ENCODE results near the gene CFAP74. TPM values are rescaled to one million over a fixed set of nuclear protein-coding genes. Genes with fewer than 3 reads are reported as not detected.
A peak's percentile ranks its signal among the peaks of the same experiment; 100 is the strongest.

The CFAP74 gene
- total and polyA plus RNA-seq, 2 of the 13 experiments (the other 11 are each of a cell fraction or from before 2014, with no cell fraction given), result 0.27 to 0.62 TPM

- peaks cover 86% of the 10 kb centered on the region for H4K20me1 ChIP-seq (ENCODE audit: insufficient read depth, low read length)
- no TSS peak for BruUV-seq (replicated peaks)
- no peak overlapping the region for H3K9ac ChIP-seq (ENCODE audit: insufficient read depth, low read depth, low read length)
- in situ Hi-C loops (cut with HindIII; ENCODE audit: extremely low pct_ligation_motif_present, low pct_unique_long_range_greater_than_20kb), result no loop called here
- FAIRE-seq (no peak), DNase-seq (ENCODE audit: low spot score) (no peak), ATAC-seq (no peak)
- TF ChIP-seq KLF13 (CRISPR knock-in tag; IDR thresholded peaks at IDR 0.05) (no peak), NPAS2 (CRISPR knock-in tag; IDR thresholded peaks at IDR 0.05; ENCODE audit: borderline replicate concordance) (no peak), ZNF616 (CRISPR knock-in tag; IDR thresholded peaks at IDR 0.05; ENCODE audit: low read depth) (no peak)
- intact Hi-C loops (cut with micrococcal nuclease; ENCODE audit: unreplicated experiment), result no loop called here
- POLR2A ChIA-PET, result no interaction called here
- peaks cover 88% of the 10 kb centered on the region for H3K79me2 ChIP-seq (ENCODE audit: insufficient read depth, low read length)
- CTCF ChIA-PET (ENCODE audit: low intra/inter-chr PET ratio, low total read pairs), result no interaction called here
- no peak overlapping the region for H2AFZ ChIP-seq (ENCODE audit: low read length)
- peaks cover 60% of the 10 kb centered on the region for H3K4me1 ChIP-seq (ENCODE audit: insufficient read depth, low read length)
- no peaks in the 10 kb centered on the region for H3K27me3 ChIP-seq (ENCODE audit: control insufficient read depth in 1 of 2, insufficient read depth in 2 of 2, low read length in 2 of 2)
- 97% methylated on average over 5 of the region's 5 CpGs for WGBS (ENCODE audit: low lambda C conversion rate)
- no peak overlapping the region for H3K27ac ChIP-seq (ENCODE audit: extremely low read length, insufficient read depth, low read length)
- H3K9me3 ChIP-seq (ENCODE audit: low read length), result no peaks in the 10 kb centered on the region
- peaks cover 13 to 25% of the 10 kb centered on the region in 2 experiments for H3K36me3 ChIP-seq (replicated peaks in 1 of 2; ENCODE audit: control insufficient read depth in 1 of 2, insufficient read depth in 2 of 2, low read length in 2 of 2)
- no peak overlapping the region for H3K4me2 ChIP-seq (ENCODE audit: low read depth, low read length)
- no peak overlapping the region for H3K4me3 ChIP-seq (replicated peaks in 1 of 3; ENCODE audit: insufficient read depth in 1 of 3, low read depth in 2 of 3, low read length in 3 of 3)
Observed at GRCh38 chr1:1879942-1880341, 123.6 kb downstream of the CFAP74 start.

- WGBS (ENCODE audit: low lambda C conversion rate), result 93% methylated on average over 5 of the region's 5 CpGs
- no peak for ATAC-seq
- Histone ChIP-seq H2AFZ (ENCODE audit: low read length) (no peak overlapping the region), H3K4me3 (replicated peaks in 1 of 3; ENCODE audit: insufficient read depth in 1 of 3, low read depth in 2 of 3, low read length in 3 of 3) (no peak overlapping the region), H3K4me2 (ENCODE audit: low read depth, low read length) (no peak overlapping the region), H3K79me2 (ENCODE audit: insufficient read depth, low read length) (peaks cover 90% of the 10 kb centered on the region), H4K20me1 (ENCODE audit: insufficient read depth, low read length) (peaks cover 87% of the 10 kb centered on the region), H3K36me3 (replicated peaks in 1 of 2; ENCODE audit: control insufficient read depth in 1 of 2, insufficient read depth in 2 of 2, low read length in 2 of 2) (peaks cover 20 to 36% of the 10 kb centered on the region in 2 experiments), H3K9ac (ENCODE audit: insufficient read depth, low read depth, low read length) (no peak overlapping the region), H3K27me3 (ENCODE audit: control insufficient read depth in 1 of 2, insufficient read depth in 2 of 2, low read length in 2 of 2) (no peaks in the 10 kb centered on the region), H3K27ac (ENCODE audit: extremely low read length, insufficient read depth, low read length) (no peak overlapping the region), H3K9me3 (ENCODE audit: low read length) (no peaks in the 10 kb centered on the region), H3K4me1 (ENCODE audit: insufficient read depth, low read length) (peaks cover 55% of the 10 kb centered on the region)
- intact Hi-C loops (cut with micrococcal nuclease; ENCODE audit: unreplicated experiment) (no loop called here), in situ Hi-C loops (cut with HindIII; ENCODE audit: extremely low pct_ligation_motif_present, low pct_unique_long_range_greater_than_20kb) (no loop called here)
- POLR2A ChIA-PET, result no interaction called here
- no TSS peak for BruUV-seq (replicated peaks)
- CTCF ChIA-PET (ENCODE audit: low intra/inter-chr PET ratio, low total read pairs), result no interaction called here
- DNase-seq (ENCODE audit: low spot score), result no peak
- TF ChIP-seq RBM22 (optimal IDR thresholded peaks at IDR 0.05; ENCODE audit: low read length) (peak; percentile 58), MXD1 (CRISPR knock-in tag; IDR thresholded peaks at IDR 0.05) (no peak), THRA (CRISPR knock-in tag; IDR thresholded peaks at IDR 0.05; ENCODE audit: borderline replicate concordance) (no peak)
- FAIRE-seq, result no peak
Observed at GRCh38 chr1:1877865-1878436, 125.6 kb downstream of the CFAP74 start.

Data from HepG2 (cell line).